Embryonic facial prominence (tissue), 1 donor: ENCODE results near the gene IL1RAPL1.
"Not testable (repeated sequence)": the region's sequence is repeated elsewhere in the genome, so short reads cannot be mapped to it uniquely, and the experiment has no call there.

Experiments
- DNase-seq: peaks from one replicate; pipeline ENCODE4 v3.0.0-alpha.2; 2016; ENCODE audit errors: extremely low spot score

IL1RAPL1 gene

DNA sequence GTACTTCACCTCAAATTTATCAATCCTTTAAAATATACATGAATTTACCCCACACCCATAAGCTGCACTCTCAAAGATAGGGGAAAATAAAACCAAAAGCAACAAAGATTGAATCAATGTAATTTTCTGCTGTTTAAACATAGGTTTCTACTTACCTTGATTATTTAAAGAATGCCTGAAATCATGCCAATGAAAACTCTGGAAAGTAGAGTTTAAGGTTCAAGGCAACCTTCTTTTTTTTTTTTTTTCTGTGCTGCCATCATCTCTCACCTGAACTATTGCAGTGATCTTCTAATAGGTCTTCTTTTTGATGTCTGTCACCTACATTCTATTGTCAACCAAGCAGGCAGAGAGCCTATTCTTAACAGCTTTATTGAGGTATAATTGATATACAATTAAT lies 682.1 kb downstream of the IL1RAPL1 start:
- no peak for DNase-seq

DNA sequence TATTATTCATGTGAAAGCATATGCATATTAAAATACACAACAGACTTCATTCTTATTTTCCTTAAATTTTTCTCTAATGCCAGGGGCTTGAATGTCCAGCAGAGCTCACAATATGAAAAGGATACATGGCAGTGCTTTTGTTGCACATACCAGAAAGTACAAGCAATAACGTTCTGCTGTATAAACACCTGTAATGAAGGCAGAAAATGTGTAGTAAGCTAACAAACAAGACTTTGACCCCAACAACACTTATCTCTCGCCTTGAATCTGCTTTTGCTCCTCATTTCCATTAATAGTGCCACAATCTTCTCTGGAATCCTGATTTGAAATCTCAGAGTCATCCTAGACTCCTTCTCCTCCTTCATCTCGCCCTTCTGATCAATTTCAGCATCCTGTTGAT lies 687.3 kb downstream of the IL1RAPL1 start:
- no peak for DNase-seq

DNA sequence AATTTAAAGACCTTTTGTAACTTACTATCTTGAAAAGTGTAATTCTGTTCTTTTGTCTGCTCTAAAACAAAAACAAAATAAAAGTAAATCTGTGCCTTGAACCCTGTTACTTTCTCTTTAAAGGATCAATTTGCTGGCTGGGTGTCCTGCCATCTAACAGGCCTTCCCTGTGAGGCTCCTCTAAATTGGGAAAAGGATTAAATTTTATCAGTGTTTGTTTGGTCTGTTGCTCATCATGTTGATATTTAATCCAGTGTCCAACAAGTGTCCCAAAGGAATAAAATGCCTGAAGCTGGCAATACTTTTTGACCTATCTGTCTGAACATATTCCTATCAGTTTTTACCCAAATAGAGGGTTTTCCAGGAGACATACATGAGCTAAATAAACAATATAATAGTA lies 688.7 kb downstream of the IL1RAPL1 start:
- no peak for DNase-seq

DNA sequence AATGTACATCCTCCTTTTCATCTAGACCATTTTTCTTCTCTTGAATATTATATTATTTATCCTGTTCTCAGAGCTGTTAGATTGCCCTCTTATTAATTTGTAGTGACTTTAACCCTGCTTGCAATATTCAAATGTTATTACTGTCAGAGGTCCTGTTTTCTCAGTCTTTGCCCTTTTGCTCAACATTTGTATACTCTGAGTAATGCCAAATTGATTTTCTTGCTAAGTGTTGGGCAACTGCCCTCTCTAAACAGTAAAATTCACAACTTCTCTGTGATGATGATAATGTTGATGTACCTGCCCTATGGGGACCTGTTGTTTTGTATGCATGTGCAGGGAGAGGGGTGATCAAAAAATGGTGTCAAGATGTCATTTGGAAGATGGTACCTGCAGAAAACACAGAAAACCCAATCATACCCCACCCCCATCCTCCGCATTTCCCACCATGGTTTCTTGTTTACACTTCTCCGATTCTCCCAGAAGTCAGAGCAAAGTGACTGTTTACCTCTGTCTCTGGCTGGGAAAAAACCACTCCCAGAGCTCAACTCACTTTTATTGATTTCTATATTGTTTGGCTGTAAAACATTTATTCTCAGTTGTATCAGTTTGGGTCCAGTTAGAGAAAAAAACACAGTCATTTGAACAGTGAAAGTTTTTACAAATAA lies 694.0 kb downstream of the IL1RAPL1 start:
- no peak for DNase-seq

DNA sequence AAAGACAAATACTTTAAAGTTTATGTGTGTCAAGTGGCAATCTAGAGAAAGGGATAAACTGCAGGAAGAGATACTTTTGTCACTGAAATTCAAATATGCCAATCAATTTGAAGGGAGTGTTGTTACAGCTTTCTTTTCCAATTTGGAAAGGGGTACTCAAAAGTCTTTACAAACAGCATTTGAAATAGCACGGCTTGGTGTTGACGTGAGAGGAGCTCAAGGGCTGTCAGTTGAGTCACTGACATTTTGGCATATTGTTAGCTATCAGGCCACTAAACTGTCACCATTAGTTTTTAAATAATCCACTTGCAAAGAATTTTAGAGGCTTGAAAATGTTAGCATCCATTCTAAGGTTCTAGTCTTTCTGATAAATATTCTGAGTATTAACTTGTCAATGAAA lies 698.4 kb downstream of the IL1RAPL1 start:
- no peak for DNase-seq

DNA sequence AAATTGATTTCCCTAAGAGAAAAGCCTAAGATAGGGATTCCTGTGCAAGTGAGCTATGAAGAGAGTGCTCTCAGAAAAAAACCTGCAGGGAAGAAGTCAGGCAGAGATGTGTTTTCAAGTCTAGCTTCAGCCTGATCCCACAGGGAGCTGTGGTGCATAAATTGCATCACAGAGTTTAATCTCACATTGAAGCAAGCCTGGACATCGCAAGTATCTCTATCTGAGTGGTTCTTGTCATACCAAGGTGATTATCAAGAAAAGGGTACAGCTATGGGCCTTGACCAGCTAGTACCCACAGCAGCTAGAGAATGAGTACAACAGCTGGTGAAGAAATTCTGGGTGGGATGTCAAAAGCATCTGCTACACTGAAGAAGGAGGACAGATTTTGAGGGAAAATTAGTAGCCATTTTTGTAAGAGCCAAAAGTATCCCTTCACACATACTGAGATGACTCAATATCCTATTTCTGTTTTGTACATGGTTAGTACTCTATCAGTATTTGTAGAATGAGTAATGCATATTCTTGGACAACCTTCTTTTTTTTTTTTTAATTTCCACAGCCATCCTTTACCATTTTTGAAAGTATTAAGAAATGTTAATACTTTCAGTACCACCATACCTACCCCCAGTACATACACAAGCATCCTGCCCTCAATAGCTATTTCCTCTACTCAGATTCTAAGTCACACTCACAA lies 708.9 kb downstream of the IL1RAPL1 start:
- no peak for DNase-seq

DNA sequence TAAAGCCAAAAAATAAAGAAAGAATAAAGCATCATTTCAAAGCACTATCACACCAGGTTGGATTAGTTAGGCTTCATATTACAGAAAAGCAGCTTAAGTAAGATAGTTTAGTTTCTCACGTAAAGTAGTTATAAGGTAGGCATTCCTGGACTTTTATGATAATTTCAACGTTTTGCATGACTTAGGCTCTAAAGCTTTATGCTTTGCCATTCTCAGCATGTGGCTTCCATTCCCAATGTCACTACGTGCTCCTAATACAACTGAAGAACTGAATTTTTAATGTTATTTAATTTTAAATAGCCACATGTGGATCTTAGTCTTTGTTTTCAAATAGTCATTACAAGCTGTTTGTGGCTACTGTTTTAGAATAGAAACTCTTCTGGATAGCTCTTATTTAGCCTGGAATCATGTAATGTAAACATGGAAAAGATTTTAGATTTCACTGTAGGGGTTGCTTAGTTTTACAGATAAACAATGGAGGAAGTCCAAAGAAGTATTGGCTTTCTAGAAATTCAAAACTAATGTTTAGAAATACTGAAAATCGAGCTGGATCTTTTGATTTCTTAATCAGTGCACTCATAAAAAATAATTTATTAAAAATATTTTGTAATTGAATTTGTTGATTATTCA lies 710.0 kb downstream of the IL1RAPL1 start:
- no peak for DNase-seq

DNA sequence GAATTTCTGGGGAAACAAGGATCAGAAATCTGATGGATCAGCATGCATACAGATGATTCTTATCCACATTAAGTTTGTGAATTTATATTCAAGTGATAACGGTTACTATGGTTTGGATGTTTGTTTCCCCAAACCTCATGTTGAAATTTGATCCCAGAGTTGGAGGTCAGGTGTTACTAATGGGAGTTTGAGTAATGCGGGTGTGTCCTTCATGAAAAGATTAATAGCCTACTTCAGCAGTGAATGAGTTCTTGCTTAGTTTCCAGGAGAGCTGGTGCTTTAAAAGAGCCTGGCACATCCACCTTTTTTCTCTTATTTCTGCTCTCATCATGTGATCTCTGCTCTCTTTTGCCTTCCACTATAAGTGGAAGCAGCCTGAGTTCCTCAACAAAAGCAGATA lies 712.4 kb downstream of the IL1RAPL1 start:
- DNase-seq = no peak

DNA sequence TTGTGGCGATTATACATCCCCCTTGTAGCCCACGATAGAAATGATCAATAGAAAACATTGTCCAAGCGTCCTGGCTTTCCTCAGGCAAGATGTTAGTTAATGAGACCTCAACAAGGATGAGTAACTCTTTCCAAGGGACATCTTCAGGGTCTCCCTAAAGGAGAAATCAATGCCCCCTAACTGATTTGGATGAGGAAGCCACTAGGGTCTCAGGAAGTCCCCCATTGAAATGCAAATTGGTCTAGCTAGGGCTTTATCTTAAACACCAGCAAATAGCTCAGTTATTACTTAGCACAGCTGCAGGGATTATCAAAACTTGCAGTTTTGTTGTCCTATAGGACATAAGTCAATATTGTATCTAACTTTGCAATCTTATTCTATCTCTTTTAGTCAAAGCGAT lies 721.5 kb downstream of the IL1RAPL1 start:
- no peak for DNase-seq

DNA sequence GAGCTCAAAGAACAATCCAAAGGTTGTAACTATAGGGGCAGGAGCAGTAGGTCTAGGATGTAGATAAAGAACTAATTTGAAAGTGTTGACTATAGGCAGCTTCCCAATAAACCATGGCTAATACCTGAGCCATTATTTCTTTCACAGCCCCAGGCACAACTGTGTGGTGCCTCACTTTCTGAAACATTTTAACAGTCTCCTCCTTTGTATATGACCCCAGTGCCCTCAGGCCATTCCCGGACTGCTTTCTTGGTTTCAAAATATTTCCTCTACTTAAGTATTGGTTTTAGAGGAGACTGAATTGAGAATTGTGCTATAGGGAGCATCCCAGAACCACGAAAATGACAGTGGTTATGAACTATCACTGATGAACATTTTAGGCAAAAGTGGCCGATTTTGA lies 728.7 kb downstream of the IL1RAPL1 start:
- no peak for DNase-seq

DNA sequence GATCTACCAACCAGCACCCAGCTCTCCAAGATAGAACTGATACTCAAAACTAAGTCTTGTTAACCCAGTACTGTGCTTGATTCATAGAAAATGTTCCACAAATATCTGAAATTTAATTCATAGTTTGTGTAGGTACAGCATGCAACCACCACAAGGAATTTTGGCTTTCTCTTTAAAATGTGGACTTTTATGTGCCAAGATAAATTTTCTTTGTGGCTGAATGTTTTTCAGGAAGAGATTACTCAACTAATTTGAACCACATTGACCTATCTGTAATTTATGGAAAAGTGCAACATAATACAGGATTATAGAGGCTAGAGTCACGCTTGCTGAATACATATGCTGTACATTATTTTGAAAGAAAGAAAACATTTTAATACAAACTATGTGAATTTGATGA lies 730.8 kb downstream of the IL1RAPL1 start:
- DNase-seq = peak; percentile 23

DNA sequence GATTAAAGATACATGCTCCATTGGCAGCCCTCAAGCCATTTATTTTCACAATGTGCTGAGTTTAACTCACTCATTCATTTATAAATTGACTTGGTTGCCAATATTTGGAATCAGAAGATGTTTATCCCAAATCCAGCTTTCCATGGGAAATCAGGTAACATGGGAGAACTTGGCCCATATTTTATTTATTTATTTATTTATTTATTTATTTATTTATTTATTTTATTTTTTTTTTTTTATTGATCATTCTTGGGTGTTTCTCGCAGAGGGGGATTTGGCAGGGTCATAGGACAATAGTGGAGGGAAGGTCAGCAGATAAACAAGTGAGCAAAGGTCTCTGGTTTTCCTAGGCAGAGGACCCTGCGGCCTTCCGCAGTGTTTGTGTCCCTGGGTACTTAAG lies 745.2 kb downstream of the IL1RAPL1 start:
- not testable (repeated sequence) for DNase-seq

DNA sequence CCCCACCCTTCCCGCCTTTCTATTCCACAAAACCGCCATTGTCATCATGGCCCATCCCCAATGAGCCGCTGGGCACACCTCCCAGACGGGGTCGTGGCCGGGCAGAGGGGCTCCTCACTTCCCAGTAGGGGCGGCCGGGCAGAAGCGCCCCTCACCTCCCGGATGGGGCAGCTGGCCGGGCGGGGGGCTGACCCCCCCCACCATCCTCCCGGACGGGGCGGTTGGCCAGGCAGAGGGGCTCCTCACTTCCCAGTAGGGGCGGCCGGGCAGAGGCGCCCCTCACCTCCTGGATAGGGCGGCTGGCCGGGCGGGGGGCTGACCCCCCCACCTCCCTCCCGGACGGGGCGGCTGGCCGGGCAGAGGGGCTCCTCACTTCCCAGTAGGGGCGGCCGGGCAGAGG lies 745.8 kb downstream of the IL1RAPL1 start:
- DNase-seq = not testable (repeated sequence)

DNA sequence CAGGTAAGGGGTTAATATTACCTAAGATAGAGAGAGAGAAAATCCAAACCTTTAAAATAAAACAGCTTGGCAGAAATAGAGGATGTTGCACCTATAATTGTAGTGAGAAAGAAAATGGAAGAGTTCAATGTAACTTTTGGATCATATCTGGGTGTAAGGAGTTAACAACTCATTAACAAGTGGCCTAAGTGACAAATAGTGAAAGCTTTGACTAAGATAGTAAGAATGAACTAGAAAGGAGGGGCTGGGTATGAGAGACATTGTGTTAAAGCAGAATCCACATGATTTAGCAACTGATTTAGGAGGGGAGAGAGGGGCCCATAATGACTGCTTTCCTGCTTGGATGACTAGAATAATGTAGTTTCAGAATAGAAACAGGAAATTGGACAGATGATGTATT lies 761.0 kb downstream of the IL1RAPL1 start:
- DNase-seq = no peak

DNA sequence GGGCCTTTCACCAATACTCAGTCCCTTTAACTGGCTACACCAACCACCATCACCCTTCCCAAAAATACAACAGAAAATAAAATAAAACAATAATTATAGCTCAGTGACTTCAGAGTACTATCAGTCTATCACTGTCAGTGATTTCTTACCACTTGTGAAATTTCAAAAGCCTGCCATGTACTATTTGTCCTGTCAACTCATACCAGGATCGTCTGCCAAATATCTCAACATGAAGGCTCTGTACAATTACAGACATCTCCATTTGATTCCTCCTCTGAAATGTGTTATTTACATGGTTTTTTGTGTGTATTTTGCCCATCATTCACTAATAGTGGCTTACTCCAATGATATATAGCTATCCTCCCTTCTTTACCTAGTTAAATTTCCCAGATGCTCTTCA lies 772.0 kb downstream of the IL1RAPL1 start:
- no peak for DNase-seq

DNA sequence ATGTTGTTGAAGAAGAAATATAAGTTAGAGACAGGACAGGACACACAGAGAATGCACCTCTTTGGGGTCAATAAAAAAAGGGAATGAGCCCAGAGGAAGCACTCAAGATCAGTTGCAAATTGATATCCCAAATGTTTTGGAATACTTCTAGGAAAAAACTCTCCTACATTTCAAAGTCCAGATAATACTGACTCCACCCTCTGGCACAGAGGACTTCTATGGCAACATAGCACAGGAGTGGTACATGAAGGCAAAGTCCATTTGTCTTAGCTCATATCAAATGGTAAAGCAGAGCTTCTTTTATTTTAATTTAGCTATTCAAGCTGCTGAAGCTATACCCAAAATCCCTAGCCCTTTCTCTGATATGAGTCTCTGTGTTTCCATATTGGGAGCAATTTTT lies 787.5 kb downstream of the IL1RAPL1 start:
- not testable (repeated sequence) for DNase-seq

DNA sequence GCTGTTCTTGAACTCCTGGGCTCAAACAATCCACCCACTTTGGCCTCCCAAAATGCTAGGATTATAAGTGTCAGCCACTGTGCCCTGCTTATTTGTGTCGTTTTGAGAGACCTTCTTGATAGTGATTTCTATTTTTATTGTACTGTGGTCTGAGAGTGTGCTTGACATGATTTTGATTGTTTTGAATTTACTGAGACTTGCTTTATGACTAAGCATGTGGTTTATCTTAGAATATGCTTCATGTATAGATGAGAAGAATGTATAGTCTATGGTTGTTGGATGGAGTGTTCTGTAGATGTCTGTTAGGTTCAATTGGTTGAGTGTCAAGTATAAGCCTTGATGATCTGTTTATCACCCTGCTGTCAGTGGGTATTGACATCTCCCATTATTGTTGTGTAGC lies 789.3 kb downstream of the IL1RAPL1 start:
- no peak for DNase-seq

DNA sequence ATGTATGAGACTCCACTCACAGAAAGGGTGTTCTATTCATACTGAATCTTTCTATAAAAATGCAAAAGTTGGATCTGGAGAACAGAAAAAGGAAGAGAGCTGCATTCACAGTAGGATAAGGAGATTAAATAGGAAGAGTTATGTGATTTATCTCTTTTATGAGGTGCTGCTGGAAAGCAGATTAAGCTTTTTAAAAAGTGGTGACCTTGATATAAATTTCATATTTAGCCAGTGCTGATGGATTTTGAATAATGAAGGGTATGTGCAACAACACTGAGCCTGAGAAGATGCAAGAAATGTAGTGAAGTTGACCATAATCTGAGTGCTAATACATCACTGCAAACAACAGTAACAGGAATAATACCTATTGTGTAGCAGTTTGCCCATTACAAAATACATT lies 795.6 kb downstream of the IL1RAPL1 start:
- DNase-seq = no peak

DNA sequence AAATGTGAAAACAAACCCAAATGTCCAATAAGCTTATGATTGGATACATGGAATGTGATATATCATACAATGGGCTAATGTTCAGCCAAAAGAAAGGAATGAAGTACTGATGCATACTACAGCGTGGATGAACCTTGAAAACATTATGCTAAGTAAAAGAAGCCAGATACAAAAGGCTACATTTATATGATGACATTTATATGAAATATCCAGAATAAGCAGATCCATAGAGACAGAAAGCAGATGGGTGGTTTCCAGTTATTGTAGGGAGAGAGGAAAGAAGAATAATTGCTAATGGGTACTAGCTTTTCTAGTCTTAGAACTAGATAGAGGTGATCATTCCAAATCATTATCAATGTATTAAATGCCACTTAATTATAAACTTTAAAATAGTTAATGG lies 801.3 kb downstream of the IL1RAPL1 start:
- no peak for DNase-seq

DNA sequence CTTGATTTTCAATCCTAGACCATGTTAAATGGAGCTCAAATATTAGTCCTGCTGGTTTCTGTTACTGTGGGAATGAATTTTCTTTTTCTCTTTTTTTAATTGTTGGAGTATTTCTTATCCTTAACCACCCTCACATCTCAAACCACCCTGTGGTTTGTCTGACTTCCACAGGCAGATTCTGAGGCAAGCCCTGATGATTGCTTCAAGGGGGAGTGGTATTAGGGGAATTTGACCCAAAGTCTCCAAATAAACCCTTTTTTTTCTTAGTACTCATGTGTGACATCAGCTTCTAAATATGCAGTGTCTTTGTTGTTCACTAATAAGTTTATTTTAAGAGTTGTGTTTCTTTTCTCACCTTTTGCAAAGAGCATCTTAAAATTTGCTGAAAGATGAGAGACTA lies 810.3 kb downstream of the IL1RAPL1 start:
- DNase-seq = no peak

DNA sequence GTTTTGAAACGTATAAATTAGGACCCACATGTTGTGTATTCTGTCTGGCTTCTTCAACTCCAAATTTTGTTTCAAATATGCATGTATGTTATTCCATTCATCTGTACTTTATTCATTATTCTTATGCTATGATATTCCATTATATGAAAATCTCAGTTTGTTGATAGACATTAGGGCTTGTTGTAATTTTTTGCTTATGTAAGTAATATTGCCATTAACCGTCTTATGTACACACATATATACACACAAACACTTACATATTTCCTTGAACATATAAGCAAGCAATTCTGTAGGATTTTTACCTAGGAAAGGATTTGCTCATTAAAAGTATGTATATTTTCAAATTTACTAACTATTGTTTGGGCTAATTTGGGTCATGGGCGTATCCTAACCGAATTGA lies 820.1 kb downstream of the IL1RAPL1 start:
- no peak for DNase-seq

DNA sequence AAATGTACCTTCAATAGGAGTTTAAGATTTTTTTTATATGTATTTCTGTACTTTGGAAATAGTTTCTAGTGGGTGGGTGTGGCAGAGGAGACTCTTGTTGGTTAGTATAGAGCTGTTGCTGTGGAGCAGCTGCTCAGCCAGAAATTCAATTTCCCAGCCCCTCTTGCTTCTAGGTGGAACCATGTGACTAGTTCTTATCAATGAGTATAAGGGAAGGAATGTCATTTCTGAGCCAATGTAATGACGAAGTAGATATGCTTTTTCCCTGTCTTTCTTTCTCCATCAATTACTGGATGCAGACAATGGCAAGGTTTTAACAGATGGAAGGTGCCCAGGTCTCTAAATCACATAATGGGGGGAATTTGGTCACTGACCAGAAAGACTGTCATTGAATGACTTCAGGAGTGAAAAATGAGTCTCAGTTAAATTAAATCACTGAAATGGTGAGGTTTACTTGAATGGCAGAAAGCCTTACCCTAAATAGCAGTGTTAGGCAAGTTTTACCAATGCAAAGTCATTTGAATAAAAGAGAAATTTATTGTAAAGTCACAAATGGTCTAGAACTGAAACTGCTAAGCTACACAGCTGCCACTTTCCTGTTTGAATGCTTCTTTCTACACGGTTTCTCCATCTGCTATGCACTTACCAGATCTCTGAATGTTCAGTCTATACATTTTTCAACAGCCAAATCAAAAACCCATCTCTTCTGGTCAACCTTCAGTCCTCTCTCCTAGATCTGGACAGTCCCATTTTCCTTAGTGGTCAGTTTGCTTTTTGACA lies 832.7 kb downstream of the IL1RAPL1 start:
- DNase-seq = no peak

DNA sequence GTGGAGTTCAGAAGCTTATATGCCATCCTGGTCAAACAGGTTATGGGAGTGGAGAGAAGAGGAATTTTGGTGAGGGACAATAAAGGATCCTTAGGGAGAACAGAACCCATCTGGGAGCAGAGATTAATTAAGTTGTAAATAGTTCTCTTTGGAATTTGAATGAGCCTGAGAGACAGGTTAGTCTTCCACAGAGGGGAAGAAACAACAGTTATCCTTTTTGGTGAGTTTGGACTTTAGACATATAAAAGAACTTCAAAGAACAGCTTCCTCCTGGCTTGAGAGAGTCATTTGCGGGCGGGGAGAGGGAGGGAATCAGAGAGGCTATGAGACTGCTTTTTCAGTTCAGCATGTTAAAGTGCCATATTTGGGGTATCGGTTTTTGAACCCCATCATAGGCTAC lies 834.8 kb downstream of the IL1RAPL1 start:
- no peak for DNase-seq
